Endothelial cell of umbilical vein (primary cell): ENCODE data around the gene CRYL1. TPM values are rescaled to one million over a fixed set of nuclear protein-coding genes. Genes with fewer than 3 reads are reported as not detected.

Source experiments
- BruUV-seq: library from RNA; stranded (reverse); fragments of 400-500 nt; replicated peaks from 2 replicates; lab custom pipeline; 2021; lab: Mats Ljungman, UMichigan
- CTCF ChIA-PET: fragments of 300-600, 350-600 bp; sonication (Branson Sonifier 250); formaldehyde crosslinking; loops from one replicate; lab custom pipeline; 2021; ENCODE audit warnings: antibody characterized with exemption, inconsistent platforms; lab: Charles Lee
- POLR2A ChIA-PET: fragments of 300-600, 350-600 bp; sonication (Branson Sonifier 250); formaldehyde crosslinking; loops from one replicate; lab custom pipeline; 2021; ENCODE audit warnings: antibody characterized with exemption, inconsistent platforms; lab: Charles Lee
- DNase-seq: peaks from one replicate; pipeline ENCODE4 v3.0.0-alpha.2; 2011; ENCODE audit warnings: low read depth, low spot score
- FAIRE-seq: peaks from 2 replicates; lab custom pipeline; 2011; peaks lifted over from hg19 to GRCh38; lab: Jason Lieb, UNC
- H2AFZ ChIP-seq: 2 replicates; pipeline ENCODE4 v1.6.0; 2012; ENCODE audit warnings: low read depth, low read length, control low read depth, inconsistent platforms
- H3K27ac ChIP-seq: 2 replicates; pipeline ENCODE4 v1.5.1; 2011; ENCODE audit warnings: low read depth, mild to moderate bottlenecking, control low read depth, low read length, moderate library complexity; ENCODE audit not compliant: insufficient read depth
- H3K27me3 ChIP-seq, 2 experiments: 2 replicates each; pipeline versions ENCODE4 v1.6.0 to v1.6.1; 2011; ENCODE audit warnings: low read length in 2 of 2, mixed read lengths in 1 of 2; ENCODE audit not compliant: control insufficient read depth in 2 of 2, insufficient read depth in 2 of 2
- H3K36me3 ChIP-seq, 2 experiments: 2 replicates in 1 of 2; 3 replicates in 1 of 2; pipeline ENCODE4 v1.5.1; 2011; ENCODE audit warnings: low read length in 2 of 2, mild to moderate bottlenecking in 1 of 2, moderate library complexity in 1 of 2; ENCODE audit not compliant: control insufficient read depth in 2 of 2, insufficient read depth in 2 of 2; ENCODE audit errors: extremely low read depth in 1 of 2
- H3K4me1 ChIP-seq: 3 replicates; pipeline ENCODE4 v1.5.1; 2011; ENCODE audit warnings: mild to moderate bottlenecking, low read length; ENCODE audit not compliant: control insufficient read depth, insufficient read depth; ENCODE audit errors: extremely low read depth
- H3K4me2 ChIP-seq: 2 replicates; pipeline ENCODE4 v1.6.1; 2011; ENCODE audit warnings: low read length, control low read depth, mixed read lengths; ENCODE audit not compliant: insufficient read depth
- H3K4me3 ChIP-seq, 3 experiments: fragments of 200-600 bp in 1 of 3; sonication (generic), shearing (Covaris generic) in 1 of 3; replicated peaks in 1 of 3; 2 replicates each; pipeline ENCODE4 v1.5.1; 2011 to 2016; ENCODE audit warnings: control low read depth in 3 of 3, low read length in 3 of 3, mild to moderate bottlenecking in 2 of 3, inconsistent platforms in 1 of 3, low read depth in 1 of 3, moderate library complexity in 1 of 3; ENCODE audit not compliant: insufficient read depth in 1 of 3
- H3K79me2 ChIP-seq: 2 replicates; pipeline ENCODE4 v1.6.0; 2012; ENCODE audit warnings: low read length, inconsistent platforms; ENCODE audit not compliant: control insufficient read depth, insufficient read depth
- H3K9ac ChIP-seq: replicated peaks from 2 replicates; pipeline ENCODE3; 2011; ENCODE audit warnings: low read length, control low read depth; ENCODE audit not compliant: insufficient read depth; ENCODE audit errors: extremely low read depth
- H3K9me1 ChIP-seq: replicated peaks from 3 replicates; pipeline ENCODE4 v1.6.0; 2011; ENCODE audit warnings: mild to moderate bottlenecking, low read length; ENCODE audit not compliant: control insufficient read depth, insufficient read depth; ENCODE audit errors: extremely low read depth
- H3K9me3 ChIP-seq: replicated peaks from 2 replicates; pipeline ENCODE4 v1.5.1; 2012; ENCODE audit warnings: low read length, inconsistent platforms; ENCODE audit not compliant: control insufficient read depth, insufficient read depth
- H4K20me1 ChIP-seq: replicated peaks from 2 replicates; pipeline ENCODE3; 2011; ENCODE audit warnings: mild to moderate bottlenecking, low read length; ENCODE audit not compliant: control insufficient read depth, insufficient read depth; ENCODE audit errors: extremely low read depth
- CTCF ChIP-seq, 2 donors: IDR thresholded peaks; 1 replicate in 1 of 2; 2 replicates in 1 of 2; pipeline ENCODE4 v1.5.1; 2011; ENCODE audit warnings: low read length in 2 of 2, mild to moderate bottlenecking in 2 of 2, moderate library complexity in 2 of 2, control low read depth in 1 of 2, inconsistent platforms in 1 of 2, low read depth in 1 of 2; ENCODE audit not compliant: insufficient read depth in 1 of 2; ENCODE audit errors: extremely low read depth in 1 of 2
- EZH2 ChIP-seq: IDR thresholded peaks from 2 replicates; pipeline ENCODE4 v1.6.1; 2012; ENCODE audit warnings: borderline replicate concordance, low read depth, mild to moderate bottlenecking, moderate library complexity, low read length, inconsistent platforms; ENCODE audit not compliant: severe bottlenecking
- FOS ChIP-seq: IDR thresholded peaks from 2 replicates; pipeline ENCODE4 v1.6.1; 2011; ENCODE audit warnings: mild to moderate bottlenecking, low read length, moderate library complexity, borderline replicate concordance; ENCODE audit not compliant: insufficient read depth
- GATA2 ChIP-seq: IDR thresholded peaks from 2 replicates; pipeline ENCODE4 v1.7.0; 2011; ENCODE audit warnings: low read depth, mild to moderate bottlenecking, moderate library complexity, mixed read lengths, low read length; ENCODE audit not compliant: insufficient read length, insufficient read depth
- JUN ChIP-seq: IDR thresholded peaks from 2 replicates; pipeline ENCODE4 v1.6.1; 2011; ENCODE audit warnings: borderline replicate concordance, low read depth; ENCODE audit not compliant: insufficient read length, insufficient read depth
- MAX ChIP-seq: IDR thresholded peaks from 2 replicates; pipeline ENCODE4 v1.6.1; 2011; ENCODE audit not compliant: insufficient read depth, insufficient read length
- MYC ChIP-seq: IDR thresholded peaks from one replicate; pipeline ENCODE4 v1.6.1; 2011; ENCODE audit warnings: mild to moderate bottlenecking, low read depth, low read length
- POLR2A ChIP-seq: IDR thresholded peaks from 2 replicates; pipeline ENCODE4 v1.6.1; 2012; ENCODE audit warnings: low read depth, mild to moderate bottlenecking, control low read depth, low read length
- POLR2AphosphoS5 ChIP-seq: IDR thresholded peaks from 2 replicates; pipeline ENCODE4 v1.6.1; 2012; ENCODE audit warnings: low read depth, mild to moderate bottlenecking, control low read depth, low read length, moderate library complexity; ENCODE audit not compliant: insufficient read depth
- dilution Hi-C: fragments of 300-500 bp; cut with MboI; formaldehyde crosslinking; loops from one replicate; pipeline ENCODE4 v1.15.0; 2019; ENCODE audit warnings: low sequenced_read_pairs; ENCODE audit not compliant: extremely low pct_ligation_motif_present
- intact Hi-C: fragments of 100-400 bp; cut with micrococcal nuclease; formaldehyde crosslinking; loops from one replicate; pipeline ENCODE4 v1.10.0; 2022
- polyA plus RNA-seq, 4 experiments: library from polyadenylated mRNA; depleted of rRNA in 3 of 4; stranded (reverse) in 3 of 4; unstranded in 1 of 4; fragments of >200 nt; gene quantifications; 2 replicates each; pipeline versions ENCODE4 v1.2.1 to v1.2.3, GENCODE V29; 2011 to 2012; ENCODE audit warnings: missing spikeins in 1 of 4
- total RNA-seq: library from RNA; stranded (reverse); gene quantifications from 2 replicates; pipeline ENCODE4 v1.2.3, GENCODE V29; 2021

The CRYL1 gene
- total and polyA plus RNA-seq, 2 donors (not counting 3 experiments of a cell fraction or from before 2014, with no cell fraction given): 13.9 to 39.0 TPM

GRCh38 chr13:20503088-20504083, 22.3 kb downstream of the CRYL1 start:
- CTCF ChIA-PET: interaction anchor here (2.4 kb wide), 1 partner anchor 326 kb away, joined by 8 read pairs; no protein-coding TSS in a partner anchor
- dilution Hi-C loops (no loop called here), intact Hi-C loops (no loop called here)
- no peak overlapping the region for H3K4me3 ChIP-seq
- no peaks in the 10 kb centered on the region for H4K20me1 ChIP-seq
- no peaks in the 10 kb centered on the region for H3K27me3 ChIP-seq
- H3K4me2 ChIP-seq: no peak overlapping the region
- POLR2A ChIA-PET: no interaction called here
- peaks cover 0 to 2% of the 10 kb centered on the region in 2 experiments for H3K36me3 ChIP-seq
- TF ChIP-seq GATA2: no peak
- TF ChIP-seq FOS: no peak
- TF ChIP-seq MAX: no peak
- no peak for TF ChIP-seq POLR2AphosphoS5
- TF ChIP-seq MYC: no peak
- TF ChIP-seq EZH2: no peak
- no peak for TF ChIP-seq POLR2A
- no peak for TF ChIP-seq JUN
- TF ChIP-seq CTCF (IDR thresholded peaks at IDR 0.05; ENCODE audit: extremely low read depth in 1 of 2, insufficient read depth in 1 of 2, low read depth in 1 of 2, low read length in 2 of 2): no peak
- no peak for DNase-seq
- H3K79me2 ChIP-seq: no peaks in the 10 kb centered on the region
- H2AFZ ChIP-seq: no peak overlapping the region
- H3K9me3 ChIP-seq: no peaks in the 10 kb centered on the region
- H3K9me1 ChIP-seq: no peaks in the 10 kb centered on the region
- no peak for FAIRE-seq
- peaks cover 12% of the 10 kb centered on the region for H3K4me1 ChIP-seq
- no TSS peak for BruUV-seq
- no peak overlapping the region for H3K27ac ChIP-seq
- H3K9ac ChIP-seq: no peak overlapping the region
